DND-41 (cell line): Measurements from ENCODE around the gene TM9SF4.

Experiments
- EZH2 ChIP-seq: IDR thresholded peaks from 3 replicates; pipeline ENCODE4 v1.6.1; 2012; ENCODE audit warnings: borderline replicate concordance, low read depth, mild to moderate bottlenecking, moderate library complexity, low read length, inconsistent platforms; ENCODE audit not compliant: severe bottlenecking
- TF ChIP-seq, protein P1 (sequence below): IDR thresholded peaks from 2 replicates; pipeline ENCODE4 v1.5.1; 2012; ENCODE audit warnings: borderline replicate concordance, low read length, moderate library complexity, mild to moderate bottlenecking; ENCODE audit not compliant: poor library complexity, severe bottlenecking; ENCODE audit errors: extremely low read depth

DNA sequence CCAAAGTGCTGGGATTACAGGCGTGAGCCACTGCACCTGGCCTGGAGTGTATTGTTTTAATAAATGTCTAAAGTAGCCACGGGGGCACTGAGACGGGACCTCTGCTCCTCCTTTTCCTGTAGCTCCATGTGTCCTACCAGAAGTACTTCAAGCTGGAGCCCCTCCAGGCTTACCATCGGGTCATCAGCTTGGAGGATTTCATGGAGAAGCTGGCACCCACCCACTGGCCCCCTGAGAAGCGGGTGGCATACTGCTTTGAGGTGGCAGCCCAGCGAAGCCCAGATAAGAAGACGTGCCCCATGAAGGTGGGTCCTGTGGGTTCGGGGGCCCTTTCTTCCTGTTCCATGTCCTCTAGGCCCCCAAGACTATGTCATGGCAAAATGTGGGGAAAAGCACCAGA, 105.6 kb downstream of the TM9SF4 start:
- TF ChIP-seq, protein P1, sequence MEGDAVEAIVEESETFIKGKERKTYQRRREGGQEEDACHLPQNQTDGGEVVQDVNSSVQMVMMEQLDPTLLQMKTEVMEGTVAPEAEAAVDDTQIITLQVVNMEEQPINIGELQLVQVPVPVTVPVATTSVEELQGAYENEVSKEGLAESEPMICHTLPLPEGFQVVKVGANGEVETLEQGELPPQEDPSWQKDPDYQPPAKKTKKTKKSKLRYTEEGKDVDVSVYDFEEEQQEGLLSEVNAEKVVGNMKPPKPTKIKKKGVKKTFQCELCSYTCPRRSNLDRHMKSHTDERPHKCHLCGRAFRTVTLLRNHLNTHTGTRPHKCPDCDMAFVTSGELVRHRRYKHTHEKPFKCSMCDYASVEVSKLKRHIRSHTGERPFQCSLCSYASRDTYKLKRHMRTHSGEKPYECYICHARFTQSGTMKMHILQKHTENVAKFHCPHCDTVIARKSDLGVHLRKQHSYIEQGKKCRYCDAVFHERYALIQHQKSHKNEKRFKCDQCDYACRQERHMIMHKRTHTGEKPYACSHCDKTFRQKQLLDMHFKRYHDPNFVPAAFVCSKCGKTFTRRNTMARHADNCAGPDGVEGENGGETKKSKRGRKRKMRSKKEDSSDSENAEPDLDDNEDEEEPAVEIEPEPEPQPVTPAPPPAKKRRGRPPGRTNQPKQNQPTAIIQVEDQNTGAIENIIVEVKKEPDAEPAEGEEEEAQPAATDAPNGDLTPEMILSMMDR: no peak
- no peak for TF ChIP-seq EZH2
